Keratinocyte (primary cell): ENCODE measurements around the gene DLG1. TPM values are rescaled to one million over a fixed set of nuclear protein-coding genes. Genes with fewer than 3 reads are reported as not detected.

Experiments
- DNase-seq: peaks from one replicate; pipeline ENCODE4 v3.0.0-alpha.2; 2011; ENCODE audit warnings: low read depth, missing footprints, low spot score
- FAIRE-seq: peaks from 2 replicates; lab custom pipeline; 2011; peaks lifted over from hg19 to GRCh38; lab: Jason Lieb, UNC
- H2AFZ ChIP-seq: 2 replicates; pipeline ENCODE4 v1.6.0; 2012; ENCODE audit warnings: low read length, control low read depth, inconsistent platforms; ENCODE audit not compliant: control insufficient read depth
- H3K27ac ChIP-seq: 2 replicates; pipeline ENCODE4 v1.5.1; 2011; ENCODE audit warnings: low read length; ENCODE audit not compliant: control insufficient read depth, insufficient read depth
- H3K27me3 ChIP-seq: 3 replicates; pipeline ENCODE4 v1.6.0; 2011; ENCODE audit warnings: low read length; ENCODE audit not compliant: control insufficient read depth, insufficient read depth; ENCODE audit errors: extremely low read depth
- H3K36me3 ChIP-seq, 2 experiments: 2 replicates in 1 of 2; 3 replicates in 1 of 2; pipeline ENCODE4 v1.5.1; 2011; ENCODE audit warnings: low read length in 2 of 2, mild to moderate bottlenecking in 1 of 2; ENCODE audit not compliant: control insufficient read depth in 2 of 2, insufficient read depth in 2 of 2; ENCODE audit errors: extremely low read depth in 1 of 2
- H3K4me1 ChIP-seq: 3 replicates; pipeline ENCODE4 v1.5.1; 2011; ENCODE audit warnings: low read length; ENCODE audit not compliant: control insufficient read depth, insufficient read depth; ENCODE audit errors: extremely low read depth
- H3K4me2 ChIP-seq: 3 replicates; pipeline ENCODE4 v1.6.0; 2011; ENCODE audit warnings: low read depth, low read length; ENCODE audit not compliant: control insufficient read depth, insufficient read depth; ENCODE audit errors: extremely low read depth
- H3K4me3 ChIP-seq, 3 experiments: fragments of 200-600 bp in 1 of 3; sonication (generic) in 1 of 3; 2 replicates in 2 of 3; 3 replicates in 1 of 3; pipeline ENCODE4 v1.5.1; 2011 to 2016; ENCODE audit warnings: low read length in 3 of 3, mild to moderate bottlenecking in 3 of 3, control low read depth in 2 of 3, inconsistent platforms in 1 of 3, low read depth in 1 of 3, mixed read lengths in 1 of 3, mixed run types in 1 of 3, moderate library complexity in 1 of 3; ENCODE audit not compliant: control insufficient read depth in 2 of 3, insufficient read depth in 2 of 3; ENCODE audit errors: extremely low read depth in 1 of 3
- H3K79me2 ChIP-seq: 2 replicates; pipeline ENCODE4 v1.6.0; 2012; ENCODE audit warnings: low read length; ENCODE audit not compliant: control insufficient read depth, insufficient read depth
- H3K9ac ChIP-seq: 3 replicates; pipeline ENCODE4 v1.6.0; 2011; ENCODE audit warnings: low read length; ENCODE audit not compliant: control insufficient read depth, insufficient read depth; ENCODE audit errors: extremely low read depth
- H3K9me1 ChIP-seq: 3 replicates; pipeline ENCODE4 v1.6.0; 2011; ENCODE audit warnings: low read length; ENCODE audit not compliant: control insufficient read depth, insufficient read depth; ENCODE audit errors: extremely low read depth
- H3K9me3 ChIP-seq: 2 replicates; pipeline ENCODE4 v1.5.1; 2012; ENCODE audit warnings: low read depth, low read length; ENCODE audit not compliant: control insufficient read depth
- H4K20me1 ChIP-seq: 3 replicates; pipeline ENCODE4 v1.6.0; 2011; ENCODE audit warnings: low read length; ENCODE audit not compliant: control insufficient read depth, insufficient read depth; ENCODE audit errors: extremely low read depth
- EZH2 ChIP-seq: IDR thresholded peaks from one replicate; pipeline ENCODE4 v1.6.1; 2012; ENCODE audit warnings: inconsistent platforms, mild to moderate bottlenecking, low read length, moderate library complexity
- dilution Hi-C: fragments of 300-500 bp; cut with MboI; formaldehyde crosslinking; loops from one replicate; pipeline ENCODE4 v1.7.0; 2020; ENCODE audit warnings: low sequenced_read_pairs; ENCODE audit not compliant: extremely low pct_ligation_motif_present
- polyA plus RNA-seq, 5 experiments: library from polyadenylated mRNA; depleted of rRNA in 3 of 5; stranded (reverse) in 3 of 5; stranded (forward) in 1 of 5; unstranded in 1 of 5; fragments of >200 nt; gene quantifications; 1 replicate in 1 of 5; 2 replicates in 3 of 5; 3 replicates in 1 of 5; pipeline versions ENCODE4 v1.2.1 to v1.2.3, GENCODE V29; 2011 to 2012; ENCODE audit warnings: missing spikeins in 2 of 5, low read depth in 1 of 5, low replicate concordance in 1 of 5
- TF ChIP-seq, protein P1 (sequence below), 3 experiments: IDR thresholded peaks in 1 of 3; conservative IDR thresholded peaks in 1 of 3; optimal IDR thresholded peaks in 1 of 3; 2 replicates in 2 of 3; 3 replicates in 1 of 3; pipeline versions ENCODE3 to v1.5.1; 2011; ENCODE audit warnings: low read length in 3 of 3, mild to moderate bottlenecking in 3 of 3, moderate library complexity in 2 of 3, control low read depth in 1 of 3, inconsistent platforms in 1 of 3; ENCODE audit not compliant: insufficient read depth in 2 of 3; ENCODE audit errors: extremely low read depth in 1 of 3

The DLG1 gene
- polyA plus RNA-seq, 1 donor (not counting 4 experiments of a cell fraction or from before 2014, with no cell fraction given): 139 TPM

DNA sequence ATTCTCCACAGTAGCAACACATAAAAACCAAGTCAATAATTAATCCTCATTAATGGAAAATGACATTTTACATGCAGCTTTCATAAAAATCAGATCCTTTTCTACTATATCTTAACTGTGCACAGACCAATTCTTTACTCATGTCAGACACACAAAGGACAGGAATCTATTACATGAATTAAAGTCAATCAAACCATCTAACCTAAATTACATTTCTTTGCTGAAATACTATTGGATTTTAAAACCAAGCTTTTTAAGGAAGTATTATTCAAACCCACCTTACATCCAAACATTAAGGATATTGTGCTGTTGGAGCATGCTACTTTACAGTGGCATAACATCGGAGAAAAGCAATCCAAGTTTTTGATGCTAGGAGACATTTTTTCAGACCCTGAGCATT, 72.8 kb downstream of the DLG1 start:
- Histone ChIP-seq H3K9ac (no peak overlapping the region), H3K27me3 (no peaks in the 10 kb centered on the region), H2AFZ (no peak overlapping the region), H3K4me3 (no peak overlapping the region), H3K9me1 (no peaks in the 10 kb centered on the region), H3K4me2 (no peak overlapping the region), H3K36me3 (peaks cover 0 to 10% of the 10 kb centered on the region in 2 experiments), H4K20me1 (peaks cover 13% of the 10 kb centered on the region), H3K9me3 (no peaks in the 10 kb centered on the region), H3K27ac (no peak overlapping the region), H3K79me2 (peaks cover 99% of the 10 kb centered on the region), H3K4me1 (peaks cover 13% of the 10 kb centered on the region)
- DNase-seq (no peak), FAIRE-seq (no peak)
- dilution Hi-C loops: no loop called here
- TF ChIP-seq EZH2: no peak
- TF ChIP-seq, protein P1, sequence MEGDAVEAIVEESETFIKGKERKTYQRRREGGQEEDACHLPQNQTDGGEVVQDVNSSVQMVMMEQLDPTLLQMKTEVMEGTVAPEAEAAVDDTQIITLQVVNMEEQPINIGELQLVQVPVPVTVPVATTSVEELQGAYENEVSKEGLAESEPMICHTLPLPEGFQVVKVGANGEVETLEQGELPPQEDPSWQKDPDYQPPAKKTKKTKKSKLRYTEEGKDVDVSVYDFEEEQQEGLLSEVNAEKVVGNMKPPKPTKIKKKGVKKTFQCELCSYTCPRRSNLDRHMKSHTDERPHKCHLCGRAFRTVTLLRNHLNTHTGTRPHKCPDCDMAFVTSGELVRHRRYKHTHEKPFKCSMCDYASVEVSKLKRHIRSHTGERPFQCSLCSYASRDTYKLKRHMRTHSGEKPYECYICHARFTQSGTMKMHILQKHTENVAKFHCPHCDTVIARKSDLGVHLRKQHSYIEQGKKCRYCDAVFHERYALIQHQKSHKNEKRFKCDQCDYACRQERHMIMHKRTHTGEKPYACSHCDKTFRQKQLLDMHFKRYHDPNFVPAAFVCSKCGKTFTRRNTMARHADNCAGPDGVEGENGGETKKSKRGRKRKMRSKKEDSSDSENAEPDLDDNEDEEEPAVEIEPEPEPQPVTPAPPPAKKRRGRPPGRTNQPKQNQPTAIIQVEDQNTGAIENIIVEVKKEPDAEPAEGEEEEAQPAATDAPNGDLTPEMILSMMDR (optimal IDR thresholded peaks at IDR 0.05 in 1 of 3, IDR thresholded peaks at IDR 0.05 in 1 of 3, conservative IDR thresholded peaks at IDR 0.05 in 1 of 3; ENCODE audit: extremely low read depth in 1 of 3, insufficient read depth in 2 of 3, low read length in 3 of 3): no peak

DNA sequence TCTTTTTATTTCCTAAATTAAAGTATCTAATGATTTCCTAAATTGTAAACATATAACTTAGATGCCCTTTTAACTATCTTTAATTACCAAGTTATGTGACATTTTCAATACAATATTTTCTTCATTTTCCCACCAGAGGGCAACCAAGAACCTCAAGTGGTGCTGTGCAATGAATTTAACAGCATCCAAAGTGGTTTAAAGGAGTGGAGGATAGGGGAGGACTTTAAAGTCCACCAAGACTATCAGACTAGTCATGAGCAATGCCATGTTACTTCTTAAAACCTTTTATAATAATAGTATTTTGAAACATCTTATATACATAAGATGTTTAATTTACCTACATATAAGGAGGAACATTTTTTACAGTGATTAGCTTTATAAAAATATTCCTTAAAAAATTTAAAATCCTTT, 74.4 kb downstream of the DLG1 start:
- no peak for FAIRE-seq
- DNase-seq: peak; percentile 17

More for the DNA sequence above, 74.4 kb downstream of the DLG1 start:
- dilution Hi-C loops: no loop called here
- Histone ChIP-seq H3K27me3 (no peaks in the 10 kb centered on the region), H3K27ac (no peak overlapping the region), H3K9ac (no peak overlapping the region), H4K20me1 (peaks cover 15% of the 10 kb centered on the region), H3K9me1 (no peaks in the 10 kb centered on the region), H3K4me3 (no peak overlapping the region), H3K36me3 (peaks cover 0 to 15% of the 10 kb centered on the region in 2 experiments), H3K4me1 (peaks cover 8% of the 10 kb centered on the region), H2AFZ (no peak overlapping the region), H3K4me2 (no peak overlapping the region), H3K79me2 (peaks cover 99% of the 10 kb centered on the region), H3K9me3 (no peaks in the 10 kb centered on the region)
- TF ChIP-seq, protein P1 (optimal IDR thresholded peaks at IDR 0.05 in 1 of 3, IDR thresholded peaks at IDR 0.05 in 1 of 3, conservative IDR thresholded peaks at IDR 0.05 in 1 of 3; ENCODE audit: extremely low read depth in 1 of 3, insufficient read depth in 2 of 3, low read length in 3 of 3): peak in 2 of 3 experiments; percentile 24 to 44
- TF ChIP-seq EZH2: no peak
